ENCODE measurements around the gene CBFA2T2. TPM values are rescaled to one million over a fixed set of nuclear protein-coding genes. Genes with fewer than 3 reads are reported as not detected.

CBFA2T2 gene
- total RNA-seq, 1 donor from 2014 or later = 19.6 TPM

DNA sequence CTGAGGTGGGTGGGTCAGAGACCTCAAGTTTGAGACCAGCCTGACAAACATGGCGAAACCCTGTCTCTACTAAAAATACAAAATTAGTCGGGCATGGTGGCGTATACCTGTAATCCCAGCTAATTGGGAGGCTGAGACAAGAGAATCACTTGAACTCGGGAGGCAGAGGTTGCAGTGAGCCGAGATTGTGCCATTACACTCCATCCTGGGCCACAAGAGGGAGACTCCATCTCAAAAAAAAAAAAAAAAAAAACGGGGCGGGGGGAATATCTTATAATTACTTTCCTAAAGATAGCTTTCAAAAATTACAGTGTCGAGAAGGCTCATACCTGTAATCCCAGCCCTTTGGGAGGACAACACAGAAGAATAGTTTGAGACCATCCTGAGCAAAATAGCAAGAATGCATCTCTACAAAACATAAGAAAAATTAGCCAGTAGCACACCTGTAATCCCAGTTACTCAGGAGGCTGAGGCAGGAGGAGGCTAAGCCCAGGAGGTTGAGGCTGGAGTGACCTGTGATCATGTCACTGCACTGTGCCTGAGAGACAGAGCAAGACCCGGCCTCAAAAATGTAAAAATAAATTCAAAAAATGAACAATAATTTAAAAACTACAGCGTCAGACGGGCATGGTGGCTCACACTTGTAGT lies 25.8 kb downstream of the CBFA2T2 start:
- H3K27me3 Mint-ChIP-seq (ENCODE audit: unreplicated experiment) = no peaks in the 10 kb centered on the region
- no peaks in the 10 kb centered on the region for H3K9me3 Mint-ChIP-seq (ENCODE audit: unreplicated experiment)
- DNase-seq (ENCODE audit: extremely low spot score, unreplicated experiment) = no peak
- peaks cover 25% of the 10 kb centered on the region for H3K4me1 Mint-ChIP-seq (ENCODE audit: unreplicated experiment)
- H3K36me3 Mint-ChIP-seq (ENCODE audit: unreplicated experiment) = no peaks in the 10 kb centered on the region
- no peak overlapping the region for H3K27ac Mint-ChIP-seq (ENCODE audit: unreplicated experiment)
- TF ChIP-seq, protein P1, sequence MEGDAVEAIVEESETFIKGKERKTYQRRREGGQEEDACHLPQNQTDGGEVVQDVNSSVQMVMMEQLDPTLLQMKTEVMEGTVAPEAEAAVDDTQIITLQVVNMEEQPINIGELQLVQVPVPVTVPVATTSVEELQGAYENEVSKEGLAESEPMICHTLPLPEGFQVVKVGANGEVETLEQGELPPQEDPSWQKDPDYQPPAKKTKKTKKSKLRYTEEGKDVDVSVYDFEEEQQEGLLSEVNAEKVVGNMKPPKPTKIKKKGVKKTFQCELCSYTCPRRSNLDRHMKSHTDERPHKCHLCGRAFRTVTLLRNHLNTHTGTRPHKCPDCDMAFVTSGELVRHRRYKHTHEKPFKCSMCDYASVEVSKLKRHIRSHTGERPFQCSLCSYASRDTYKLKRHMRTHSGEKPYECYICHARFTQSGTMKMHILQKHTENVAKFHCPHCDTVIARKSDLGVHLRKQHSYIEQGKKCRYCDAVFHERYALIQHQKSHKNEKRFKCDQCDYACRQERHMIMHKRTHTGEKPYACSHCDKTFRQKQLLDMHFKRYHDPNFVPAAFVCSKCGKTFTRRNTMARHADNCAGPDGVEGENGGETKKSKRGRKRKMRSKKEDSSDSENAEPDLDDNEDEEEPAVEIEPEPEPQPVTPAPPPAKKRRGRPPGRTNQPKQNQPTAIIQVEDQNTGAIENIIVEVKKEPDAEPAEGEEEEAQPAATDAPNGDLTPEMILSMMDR (IDR thresholded peaks at IDR 0.05) = peak; percentile 38
- H3K4me3 Mint-ChIP-seq (ENCODE audit: unreplicated experiment) = no peak overlapping the region

DNA sequence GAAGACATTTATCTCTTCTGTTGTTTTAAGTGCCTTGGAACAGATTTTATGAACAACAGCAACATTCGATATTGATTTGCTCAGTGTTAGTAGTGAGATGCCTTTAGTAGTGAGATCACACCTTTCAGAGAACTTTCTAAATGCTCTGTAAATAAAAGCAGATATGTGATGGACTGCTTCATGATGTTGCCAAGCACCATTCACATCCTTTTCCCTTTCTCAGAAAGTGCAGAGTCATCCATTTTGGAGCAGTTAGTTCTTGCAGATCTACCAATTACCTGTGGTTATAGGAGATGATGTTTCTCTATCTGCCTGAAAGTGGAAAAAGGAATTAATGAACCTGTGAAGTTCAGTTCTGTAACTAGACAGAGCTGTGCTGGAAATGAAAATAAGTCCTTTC lies 27.0 kb downstream of the CBFA2T2 start:
- TF ChIP-seq, protein P1 (IDR thresholded peaks at IDR 0.05) = no peak
- no peak overlapping the region for H3K4me3 Mint-ChIP-seq (ENCODE audit: unreplicated experiment)
- no peak for DNase-seq (ENCODE audit: extremely low spot score, unreplicated experiment)

DNA sequence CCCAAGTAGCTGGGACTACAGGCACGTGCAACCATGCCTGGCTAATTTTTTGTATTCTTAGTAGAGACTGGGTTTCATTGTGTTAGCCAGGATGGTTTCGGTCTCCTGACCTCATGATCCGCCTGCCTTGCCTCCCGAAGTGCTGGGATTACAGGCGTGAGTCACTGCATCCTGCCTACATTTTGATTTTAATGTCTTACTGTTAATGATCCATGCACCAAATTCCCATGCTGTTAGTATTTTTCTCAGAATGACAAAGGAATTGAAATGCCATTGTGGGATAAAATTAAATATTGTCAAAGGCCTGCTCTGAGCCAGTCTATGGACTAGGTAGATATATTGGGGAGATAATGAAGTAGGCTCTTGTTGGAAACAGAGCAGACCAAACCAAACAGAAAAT lies 28.2 kb downstream of the CBFA2T2 start:
- Mint-ChIP-seq H3K27me3 (ENCODE audit: unreplicated experiment) (no peaks in the 10 kb centered on the region), H3K9me3 (ENCODE audit: unreplicated experiment) (no peaks in the 10 kb centered on the region), H3K4me3 (ENCODE audit: unreplicated experiment) (no peak overlapping the region), H3K36me3 (ENCODE audit: unreplicated experiment) (no peaks in the 10 kb centered on the region), H3K27ac (ENCODE audit: unreplicated experiment) (peak overlapping the region; percentile 64), H3K4me1 (ENCODE audit: unreplicated experiment) (peaks cover 21% of the 10 kb centered on the region)
- no peak for DNase-seq (ENCODE audit: extremely low spot score, unreplicated experiment)
- TF ChIP-seq, protein P1 (IDR thresholded peaks at IDR 0.05) = no peak

More for the DNA sequence above, 27.0 kb downstream of the CBFA2T2 start:
- H3K4me1 Mint-ChIP-seq (ENCODE audit: unreplicated experiment) = peaks cover 24% of the 10 kb centered on the region
- H3K9me3 Mint-ChIP-seq (ENCODE audit: unreplicated experiment) = no peaks in the 10 kb centered on the region
- H3K36me3 Mint-ChIP-seq (ENCODE audit: unreplicated experiment) = no peaks in the 10 kb centered on the region
- H3K27me3 Mint-ChIP-seq (ENCODE audit: unreplicated experiment) = no peaks in the 10 kb centered on the region
- H3K27ac Mint-ChIP-seq (ENCODE audit: unreplicated experiment) = peak overlapping the region; percentile 5

DNA sequence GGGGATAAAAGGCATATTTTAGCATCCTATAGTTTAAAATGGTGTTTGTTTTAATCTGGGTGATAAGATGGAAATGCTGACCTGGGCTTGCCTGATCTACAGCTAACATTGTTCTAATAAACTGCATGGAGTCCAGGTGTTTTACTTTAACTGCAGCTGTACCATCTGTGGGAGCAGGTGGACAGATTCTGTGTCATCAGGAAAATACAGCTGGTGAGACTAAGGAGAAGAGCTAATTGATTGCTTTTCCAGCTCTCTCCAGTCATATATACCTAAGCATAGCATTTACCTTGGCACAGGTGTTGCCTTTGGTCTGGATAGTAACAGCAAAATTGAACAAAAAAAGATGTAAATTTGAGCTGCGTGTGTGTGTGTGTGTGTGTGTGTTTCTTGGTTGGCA lies 31.6 kb downstream of the CBFA2T2 start:
- Mint-ChIP-seq H3K4me1 (ENCODE audit: unreplicated experiment) (peaks cover 22% of the 10 kb centered on the region), H3K36me3 (ENCODE audit: unreplicated experiment) (peaks cover 3% of the 10 kb centered on the region), H3K27ac (ENCODE audit: unreplicated experiment) (no peak overlapping the region), H3K9me3 (ENCODE audit: unreplicated experiment) (no peaks in the 10 kb centered on the region), H3K27me3 (ENCODE audit: unreplicated experiment) (no peaks in the 10 kb centered on the region), H3K4me3 (ENCODE audit: unreplicated experiment) (no peak overlapping the region)
- TF ChIP-seq, protein P1 (IDR thresholded peaks at IDR 0.05) = no peak
- DNase-seq (ENCODE audit: extremely low spot score, unreplicated experiment) = no peak

DNA sequence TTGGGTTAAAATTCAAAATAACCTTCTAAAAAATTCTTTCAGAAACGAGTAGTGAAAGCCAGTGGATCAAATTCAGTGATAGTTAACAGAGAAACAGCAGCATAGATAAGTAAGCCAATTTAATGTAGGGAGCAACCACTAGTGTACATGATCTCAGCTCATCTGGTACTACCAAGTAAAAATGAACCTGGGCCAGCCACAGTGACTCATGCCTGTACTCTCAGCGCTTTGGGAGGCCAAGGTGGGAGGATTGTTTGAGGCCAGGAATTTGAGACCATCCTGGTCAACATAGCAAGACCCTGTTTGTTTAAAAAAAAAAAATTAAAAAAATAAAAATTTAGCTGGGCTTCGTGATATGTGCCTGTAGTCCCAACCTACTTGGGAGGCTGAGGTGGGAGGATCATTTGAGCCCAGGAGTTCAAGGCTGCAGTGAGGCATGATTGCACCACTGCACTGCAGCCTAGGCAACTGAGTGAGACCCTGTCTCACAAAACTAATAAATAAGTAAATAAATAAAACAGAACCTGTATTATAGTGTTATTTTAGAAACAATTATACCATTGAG lies 32.4 kb downstream of the CBFA2T2 start:
- H3K27me3 Mint-ChIP-seq (ENCODE audit: unreplicated experiment) = no peaks in the 10 kb centered on the region
- H3K9me3 Mint-ChIP-seq (ENCODE audit: unreplicated experiment) = no peaks in the 10 kb centered on the region
- DNase-seq (ENCODE audit: extremely low spot score, unreplicated experiment) = no peak
- H3K4me3 Mint-ChIP-seq (ENCODE audit: unreplicated experiment) = no peak overlapping the region
- H3K27ac Mint-ChIP-seq (ENCODE audit: unreplicated experiment) = no peak overlapping the region
- H3K4me1 Mint-ChIP-seq (ENCODE audit: unreplicated experiment) = peaks cover 15% of the 10 kb centered on the region
- peaks cover 3% of the 10 kb centered on the region for H3K36me3 Mint-ChIP-seq (ENCODE audit: unreplicated experiment)
- TF ChIP-seq, protein P1 (IDR thresholded peaks at IDR 0.05) = no peak
